WTC11 (cell line): ENCODE data around the gene TRIM4. TPM values are rescaled to one million over a fixed set of nuclear protein-coding genes. Genes with fewer than 3 reads are reported as not detected.

ENCODE experiments used
- ATAC-seq: fragments of 200-7000 bp; cut with Tn5 transposase; 2 replicates; pipeline ENCODE4 v1.10.0; 2021; ENCODE audit warnings: mild to moderate bottlenecking, moderate library complexity
- CTCF ChIA-PET: fragments of 300-600 bp; sonication (Branson Sonifier 250); formaldehyde crosslinking; loops from one replicate; lab custom pipeline; 2021; ENCODE audit warnings: antibody characterized with exemption; lab: Charles Lee
- POLR2A ChIA-PET: fragments of 350-600 bp; sonication (Branson Sonifier 250); formaldehyde crosslinking; loops from one replicate; lab custom pipeline; 2021; ENCODE audit warnings: antibody characterized with exemption; lab: Charles Lee
- DNase-seq: peaks from one replicate; pipeline ENCODE4 v3.0.0; 2021; ENCODE audit warnings: low spot score
- H3K27ac Mint-ChIP-seq: 2 replicates; pipeline ENCODE4 v1.8.0; 2021; ENCODE audit warnings: mixed read lengths
- H3K27me3 Mint-ChIP-seq: 2 replicates; pipeline ENCODE4 v1.8.0; 2021; ENCODE audit warnings: low read depth, mild to moderate bottlenecking, moderate library complexity, mixed read lengths
- H3K36me3 Mint-ChIP-seq: 2 replicates; pipeline ENCODE4 v1.8.0; 2021; ENCODE audit warnings: mixed read lengths
- H3K4me1 Mint-ChIP-seq: 2 replicates; pipeline ENCODE4 v1.8.0; 2022; ENCODE audit warnings: mixed read lengths
- H3K4me3 Mint-ChIP-seq: 2 replicates; pipeline ENCODE4 v1.8.0; 2021; ENCODE audit warnings: mild to moderate bottlenecking, moderate library complexity, mixed read lengths
- H3K9me3 Mint-ChIP-seq: 2 replicates; pipeline ENCODE4 v1.8.0; 2021; ENCODE audit warnings: mixed read lengths
- ATF6 ChIP-seq: sonication (generic); formaldehyde crosslinking; IDR thresholded peaks from 2 replicates; pipeline ENCODE4 v1.8.1; 2023; ENCODE audit warnings: mild to moderate bottlenecking, missing genetic modification reagents
- CTCF ChIP-seq: fragments of 200-600 bp; IDR thresholded peaks from 2 replicates; pipeline ENCODE4 v1.8.0; 2022; ENCODE audit warnings: antibody characterized with exemption
- E2F1 ChIP-seq: sonication (generic); formaldehyde crosslinking; IDR thresholded peaks from 2 replicates; pipeline ENCODE4 v1.8.0; 2022; ENCODE audit warnings: mild to moderate bottlenecking, missing genetic modification reagents
- FOXP4 ChIP-seq: sonication (generic); formaldehyde crosslinking; IDR thresholded peaks from 2 replicates; pipeline ENCODE4 v1.8.0; 2022; ENCODE audit warnings: mild to moderate bottlenecking, missing genetic modification reagents
- GABPB1 ChIP-seq: sonication (generic); formaldehyde crosslinking; IDR thresholded peaks from 2 replicates; pipeline ENCODE4 v1.8.1; 2023; ENCODE audit warnings: mild to moderate bottlenecking, missing genetic modification reagents
- HMGXB4 ChIP-seq: sonication (generic); formaldehyde crosslinking; IDR thresholded peaks from 2 replicates; pipeline ENCODE4 v1.8.1; 2023; ENCODE audit warnings: mild to moderate bottlenecking, moderate library complexity, missing genetic modification reagents
- JAZF1 ChIP-seq: fragments of 250-450 bp; sonication (Bioruptor Pico); IDR thresholded peaks from 2 replicates; pipeline ENCODE4 v1.9.0; 2021; ENCODE audit warnings: moderate library complexity, mild to moderate bottlenecking, inconsistent platforms
- JUN ChIP-seq: sonication (generic); formaldehyde crosslinking; IDR thresholded peaks from 2 replicates; pipeline ENCODE4 v1.8.0; 2023; ENCODE audit warnings: mild to moderate bottlenecking, missing genetic modification reagents
- MAX ChIP-seq: sonication (generic); formaldehyde crosslinking; IDR thresholded peaks from 2 replicates; pipeline ENCODE4 v1.8.0; 2022; ENCODE audit warnings: mild to moderate bottlenecking, missing genetic modification reagents
- MLX ChIP-seq: sonication (generic); formaldehyde crosslinking; IDR thresholded peaks from 2 replicates; pipeline ENCODE4 v1.8.1; 2023; ENCODE audit warnings: mild to moderate bottlenecking, missing genetic modification reagents, moderate library complexity
- MYBL2 ChIP-seq: sonication (generic); formaldehyde crosslinking; IDR thresholded peaks from 2 replicates; pipeline ENCODE4 v1.8.1; 2023; ENCODE audit warnings: mild to moderate bottlenecking, moderate library complexity, missing genetic modification reagents
- NR1H2 ChIP-seq: sonication (generic); formaldehyde crosslinking; IDR thresholded peaks from 2 replicates; pipeline ENCODE4 v1.9.0; 2021; ENCODE audit warnings: mild to moderate bottlenecking, moderate library complexity, missing genetic modification reagents
- NR3C1 ChIP-seq: sonication (generic); formaldehyde crosslinking; conservative IDR thresholded peaks from 2 replicates; pipeline ENCODE4 v1.8.1; 2023; ENCODE audit warnings: low read depth, mild to moderate bottlenecking, missing genetic modification reagents
- RORB ChIP-seq: fragments of 250-450 bp; sonication (Bioruptor Pico); IDR thresholded peaks from 2 replicates; pipeline ENCODE4 v1.9.0; 2021; ENCODE audit warnings: mild to moderate bottlenecking
- STAT6 ChIP-seq: sonication (generic); formaldehyde crosslinking; conservative IDR thresholded peaks from 2 replicates; pipeline ENCODE4 v1.8.1; 2023; ENCODE audit warnings: mild to moderate bottlenecking, low read depth, missing genetic modification reagents, moderate library complexity
- TEAD4 ChIP-seq: sonication (generic); formaldehyde crosslinking; IDR thresholded peaks from 2 replicates; pipeline ENCODE4 v1.8.0; 2022; ENCODE audit warnings: mild to moderate bottlenecking, missing genetic modification reagents
- ZBTB21 ChIP-seq: sonication (generic); formaldehyde crosslinking; IDR thresholded peaks from 2 replicates; pipeline ENCODE4 v1.8.1; 2023; ENCODE audit warnings: mild to moderate bottlenecking, missing genetic modification reagents, borderline replicate concordance
- total RNA-seq: library from RNA; stranded (reverse); gene quantifications from 3 replicates; pipeline ENCODE4 v1.2.3, GENCODE V29; 2021

TRIM4 gene
- total RNA-seq, 1 experiment from 2014 or later = 6.6 TPM

GRCh38 chr7:99863847-99864440 lies 55.4 kb downstream of the TRIM4 start:
- H3K27ac Mint-ChIP-seq = no peak overlapping the region
- CTCF ChIA-PET = interaction anchor here (1.1 kb wide), 1 partner anchor 262 kb away, joined by 3 read pairs; no protein-coding TSS in a partner anchor
- 0 out of 2 replicates have a peak, but pooled peaks cover 8% of the 10 kb centered on the region for H3K36me3 Mint-ChIP-seq
- TF ChIP-seq JAZF1 (CRISPR knock-in tag) = no peak
- ATAC-seq (no peak), DNase-seq (no peak)
- H3K9me3 Mint-ChIP-seq = peaks cover 35% of the 10 kb centered on the region
- H3K27me3 Mint-ChIP-seq = 0 out of 2 replicates have a peak, but pooled peaks cover 3% of the 10 kb centered on the region
- no peaks in the 10 kb centered on the region for H3K4me1 Mint-ChIP-seq
- POLR2A ChIA-PET = no interaction called here
- H3K4me3 Mint-ChIP-seq = no peak overlapping the region

- DNase-seq (no peak), ATAC-seq (no peak)
- CTCF ChIA-PET = no interaction called here
- no peak overlapping the region for H3K4me3 Mint-ChIP-seq
- no peak overlapping the region for H3K27ac Mint-ChIP-seq
- H3K36me3 Mint-ChIP-seq = 0 out of 2 replicates have a peak, but pooled peaks cover 8% of the 10 kb centered on the region
- H3K9me3 Mint-ChIP-seq = peaks cover 25% of the 10 kb centered on the region
- H3K27me3 Mint-ChIP-seq = 0 out of 2 replicates have a peak, but pooled peaks cover 3% of the 10 kb centered on the region
- TF ChIP-seq ATF6 (CRISPR knock-in tag) = no peak
- peak; percentile 25; the same call in 1 of the 2 replicates for TF ChIP-seq GABPB1 (CRISPR knock-in tag)
- POLR2A ChIA-PET = no interaction called here
- H3K4me1 Mint-ChIP-seq = no peaks in the 10 kb centered on the region
Observed at GRCh38 chr7:99860281-99861127, 58.8 kb downstream of the TRIM4 start.

- DNase-seq (no peak), ATAC-seq (no peak)
- Mint-ChIP-seq H3K4me3 (no peak overlapping the region), H3K4me1 (no peaks in the 10 kb centered on the region), H3K36me3 (no peaks in the 10 kb centered on the region), H3K9me3 (peaks cover 4% of the 10 kb centered on the region; the same call in 1 of the 2 replicates), H3K27me3 (no peaks in the 10 kb centered on the region; the same call in none of the 2 replicates), H3K27ac (no peak overlapping the region)
- POLR2A ChIA-PET = no interaction called here
- CTCF ChIA-PET = no interaction called here
- TF ChIP-seq TEAD4 (CRISPR knock-in tag) (no peak), RORB (CRISPR knock-in tag) (no peak), MAX (CRISPR knock-in tag) (no peak), MYBL2 (CRISPR knock-in tag) (no peak), MLX (CRISPR knock-in tag) (no peak), CTCF (no peak), JUN (no peak), ZBTB21 (CRISPR knock-in tag) (no peak), E2F1 (CRISPR knock-in tag) (no peak), STAT6 (CRISPR knock-in tag) (no peak), HMGXB4 (CRISPR knock-in tag) (no peak), NR3C1 (CRISPR knock-in tag) (no peak), NR1H2 (CRISPR knock-in tag) (no peak), FOXP4 (CRISPR knock-in tag) (no peak)
Observed at GRCh38 chr7:99855236-99855635, 64.1 kb downstream of the TRIM4 start.
